GM23338 (cell line): ENCODE measurements around the gene NTN1. TPM values are rescaled to one million over a fixed set of nuclear protein-coding genes. Genes with fewer than 3 reads are reported as not detected.

ENCODE experiments used
- ATAC-seq: fragments of 200-7000 bp; cut with Tn5 transposase; 3 replicates; pipeline ENCODE4 v1.9.1; 2020
- DNase-seq: peaks from one replicate; pipeline ENCODE4 v3.0.0-alpha.2; 2015; ENCODE audit warnings: low spot score
- H2AFZ ChIP-seq: fragments of 200-600 bp; sonication (generic); 2 replicates; pipeline ENCODE4 v1.8.0; 2016; ENCODE audit warnings: antibody characterized with exemption, mild to moderate bottlenecking, moderate library complexity
- H3F3A ChIP-seq: fragments of 200-600 bp; sonication (generic); replicated peaks from 2 replicates; pipeline ENCODE4 v1.8.0; 2017; ENCODE audit warnings: antibody characterized with exemption, mixed run types, low read depth
- H3K27ac ChIP-seq: fragments of 200-600 bp; sonication (generic); 2 replicates; pipeline ENCODE4 v1.6.1; 2016; ENCODE audit warnings: low read depth
- H3K27me3 ChIP-seq: fragments of 200-600 bp; sonication (generic); 2 replicates; pipeline ENCODE4 v1.8.0; 2016; ENCODE audit warnings: mild to moderate bottlenecking, mixed run types, moderate library complexity; ENCODE audit not compliant: insufficient read depth
- H3K36me3 ChIP-seq: fragments of 200-600 bp; sonication (generic); 2 replicates; pipeline ENCODE4 v1.8.0; 2016; ENCODE audit warnings: mild to moderate bottlenecking; ENCODE audit not compliant: insufficient read depth
- H3K4me1 ChIP-seq: fragments of 200-600 bp; sonication (generic); 2 replicates; pipeline ENCODE4 v1.8.0; 2016; ENCODE audit warnings: mild to moderate bottlenecking, moderate library complexity; ENCODE audit not compliant: insufficient read depth
- H3K4me2 ChIP-seq: fragments of 200-600 bp; sonication (generic); 2 replicates; pipeline ENCODE4 v1.7.1; 2017; ENCODE audit warnings: mixed run types
- H3K4me3 ChIP-seq: fragments of 200-600 bp; sonication (generic); 2 replicates; pipeline ENCODE4 v1.6.1; 2016; ENCODE audit warnings: mixed run types
- H3K79me2 ChIP-seq: fragments of 200-600 bp; sonication (generic); replicated peaks from 2 replicates; pipeline ENCODE4 v1.8.0; 2017; ENCODE audit warnings: mild to moderate bottlenecking; ENCODE audit not compliant: insufficient read depth
- H3K9me2 ChIP-seq: fragments of 200-600 bp; sonication (generic); 2 replicates; pipeline ENCODE4 v1.8.0; 2017; ENCODE audit not compliant: insufficient read depth
- H4K20me1 ChIP-seq: fragments of 200-600 bp; sonication (generic); replicated peaks from 2 replicates; pipeline ENCODE4 v1.8.0; 2017; ENCODE audit warnings: mild to moderate bottlenecking; ENCODE audit not compliant: insufficient read depth
- H3K27ac Mint-ChIP-seq: 2 replicates; pipeline ENCODE4 v1.8.0; 2020; ENCODE audit warnings: inconsistent platforms, mild to moderate bottlenecking, moderate library complexity, mixed read lengths
- H3K27me3 Mint-ChIP-seq: 3 replicates; pipeline ENCODE4 v1.8.0; 2022; ENCODE audit warnings: low read depth, mild to moderate bottlenecking, moderate library complexity, mixed read lengths, inconsistent platforms; ENCODE audit not compliant: insufficient read depth, poor library complexity
- H3K36me3 Mint-ChIP-seq: 3 replicates; pipeline ENCODE4 v1.8.0; 2021; ENCODE audit warnings: low read depth, mild to moderate bottlenecking, inconsistent platforms, moderate library complexity, mixed read lengths
- H3K4me1 Mint-ChIP-seq: 3 replicates; pipeline ENCODE4 v1.8.0; 2020; ENCODE audit warnings: mild to moderate bottlenecking, inconsistent platforms, mixed read lengths
- H3K4me3 Mint-ChIP-seq: 3 replicates; pipeline ENCODE4 v1.8.0; 2021; ENCODE audit warnings: moderate library complexity, mild to moderate bottlenecking, inconsistent platforms, mixed read lengths
- H3K9me3 Mint-ChIP-seq: 3 replicates; pipeline ENCODE4 v1.8.0; 2020; ENCODE audit warnings: moderate library complexity, mild to moderate bottlenecking, inconsistent platforms, mixed read lengths
- CREB1 ChIP-seq: fragments of 250-450 bp; sonication (Bioruptor Pico); IDR thresholded peaks from 2 replicates; pipeline ENCODE4 v1.5.0; 2020; ENCODE audit warnings: low read depth, mild to moderate bottlenecking, moderate library complexity
- CTCF ChIP-seq, 2 experiments: fragments of 200-600 bp in 1 of 2; sonication (generic) in 1 of 2; conservative IDR thresholded peaks; 2 replicates each; pipeline versions ENCODE4 v1.5.1 to v1.6.1; 2016 to 2017; ENCODE audit warnings: antibody characterized with exemption in 2 of 2, low read depth in 2 of 2, mild to moderate bottlenecking in 2 of 2, moderate library complexity in 1 of 2
- EZH2 ChIP-seq: fragments of 200-600 bp; sonication (generic); IDR thresholded peaks from one replicate; pipeline ENCODE4 v1.8.0; 2017; ENCODE audit warnings: antibody characterized with exemption, mild to moderate bottlenecking, low read depth; ENCODE audit not compliant: unreplicated experiment
- EZH2phosphoT487 ChIP-seq: fragments of 200-600 bp; sonication (generic); IDR thresholded peaks from one replicate; pipeline ENCODE4 v1.8.1; 2018; ENCODE audit warnings: antibody characterized with exemption; ENCODE audit not compliant: unreplicated experiment
- JUNB ChIP-seq: IDR thresholded peaks from one replicate; pipeline ENCODE4 v1.6.1; 2016; ENCODE audit warnings: antibody characterized with exemption; ENCODE audit not compliant: unreplicated experiment
- NANOG ChIP-seq: IDR thresholded peaks from 2 replicates; pipeline ENCODE4 v1.6.1; 2016; ENCODE audit warnings: antibody characterized with exemption, borderline replicate concordance
- POLR2AphosphoS5 ChIP-seq: IDR thresholded peaks from 2 replicates; pipeline ENCODE4 v1.6.1; 2016; ENCODE audit warnings: antibody characterized with exemption, low read depth
- REST ChIP-seq: IDR thresholded peaks from one replicate; pipeline ENCODE4 v1.6.1; 2018; ENCODE audit warnings: antibody characterized with exemption; ENCODE audit not compliant: unreplicated experiment
- STAT1 ChIP-seq: IDR thresholded peaks from one replicate; pipeline ENCODE4 v1.6.1; 2016; ENCODE audit warnings: antibody characterized with exemption; ENCODE audit not compliant: unreplicated experiment
- ZNF114 ChIP-seq: fragments of 250-450 bp; sonication (Bioruptor Pico); IDR thresholded peaks from 2 replicates; pipeline ENCODE4 v1.5.0; 2020; ENCODE audit warnings: mild to moderate bottlenecking, moderate library complexity
- ZNF331 ChIP-seq: fragments of 250-450 bp; sonication (Bioruptor Pico); IDR thresholded peaks from 2 replicates; pipeline ENCODE4 v1.5.0; 2020; ENCODE audit warnings: low read depth, mild to moderate bottlenecking, moderate library complexity
- ZNF462 ChIP-seq: fragments of 250-450 bp; sonication (Bioruptor Pico); IDR thresholded peaks from 2 replicates; pipeline ENCODE4 v1.5.0; 2020; ENCODE audit warnings: mild to moderate bottlenecking, moderate library complexity
- polyA plus RNA-seq: library from polyadenylated mRNA; unstranded; fragments of >200 nt; fragmentation: Nextera tagmentation; extraction: Ambion mirVana; gene quantifications from 2 replicates; pipeline ENCODE4 v1.2.1, GENCODE V29; 2016
- total RNA-seq: library from RNA; depleted of rRNA; stranded (reverse); fragments of >200 nt; shearing (Covaris generic); gene quantifications from 2 replicates; pipeline ENCODE4 v1.2.3, GENCODE V29; 2014
- TF ChIP-seq, protein P1 (sequence below): IDR thresholded peaks from 2 replicates; pipeline ENCODE4 v1.6.1; 2016; ENCODE audit warnings: antibody characterized with exemption

NTN1 gene
- total and polyA plus RNA-seq, 2 experiments from 2014 or later, result 0.57 to 2.6 TPM

GRCh38 chr17:9170336-9170735 lies 149.0 kb downstream of the NTN1 start:
- H3K27me3 Mint-ChIP-seq, result peaks cover 10% of the 10 kb centered on the region
- Histone ChIP-seq H3K9me2 (no peaks in the 10 kb centered on the region), H3K27ac (no peak overlapping the region), H3K4me3 (no peak overlapping the region), H4K20me1 (no peaks in the 10 kb centered on the region), H3K79me2 (no peaks in the 10 kb centered on the region), H3F3A (no peaks in the 10 kb centered on the region), H3K4me1 (peaks cover 20% of the 10 kb centered on the region), H2AFZ (no peak overlapping the region), H3K4me2 (0 out of 2 replicates have a peak overlapping the region, but pooled peaks have one; percentile 21), H3K36me3 (no peaks in the 10 kb centered on the region), H3K27me3 (no peaks in the 10 kb centered on the region)
- no peak overlapping the region; the same call in 1 of the 2 replicates for H3K27ac Mint-ChIP-seq
- DNase-seq, result no peak
- H3K9me3 Mint-ChIP-seq, result peaks cover 9% of the 10 kb centered on the region; the same call in 2 of the 3 replicates
- H3K4me1 Mint-ChIP-seq, result peaks cover 19% of the 10 kb centered on the region
- TF ChIP-seq EZH2phosphoT487, result no peak
- TF ChIP-seq, protein P1, sequence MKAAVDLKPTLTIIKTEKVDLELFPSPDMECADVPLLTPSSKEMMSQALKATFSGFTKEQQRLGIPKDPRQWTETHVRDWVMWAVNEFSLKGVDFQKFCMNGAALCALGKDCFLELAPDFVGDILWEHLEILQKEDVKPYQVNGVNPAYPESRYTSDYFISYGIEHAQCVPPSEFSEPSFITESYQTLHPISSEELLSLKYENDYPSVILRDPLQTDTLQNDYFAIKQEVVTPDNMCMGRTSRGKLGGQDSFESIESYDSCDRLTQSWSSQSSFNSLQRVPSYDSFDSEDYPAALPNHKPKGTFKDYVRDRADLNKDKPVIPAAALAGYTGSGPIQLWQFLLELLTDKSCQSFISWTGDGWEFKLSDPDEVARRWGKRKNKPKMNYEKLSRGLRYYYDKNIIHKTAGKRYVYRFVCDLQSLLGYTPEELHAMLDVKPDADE, result no peak
- TF ChIP-seq ZNF331 (CRISPR knock-in tag), result no peak
- no peak for TF ChIP-seq JUNB
- TF ChIP-seq ZNF114 (CRISPR knock-in tag), result no peak
- no peak for TF ChIP-seq STAT1
- no peak for TF ChIP-seq ZNF462 (CRISPR knock-in tag)
- TF ChIP-seq CTCF (conservative IDR thresholded peaks at IDR 0.05; ENCODE audit: low read depth in 2 of 2), result no peak
- no peak for TF ChIP-seq CREB1 (CRISPR knock-in tag)
- no peak for TF ChIP-seq EZH2
- no peak for TF ChIP-seq REST
- TF ChIP-seq NANOG, result no peak
- no peak for TF ChIP-seq POLR2AphosphoS5
- no peak overlapping the region for H3K4me3 Mint-ChIP-seq
- ATAC-seq, result no peak
- H3K36me3 Mint-ChIP-seq, result no peaks in the 10 kb centered on the region; the same call in 2 of the 3 replicates
